Hepatocyte (in vitro differentiated cells): ENCODE measurements around the gene OR5K4. TPM values are rescaled to one million over a fixed set of nuclear protein-coding genes. Genes with fewer than 3 reads are reported as not detected.

Experiments
- DNase-seq: peaks from one replicate; pipeline ENCODE4 v3.0.0-alpha.2; 2016; ENCODE audit warnings: low spot score
- H2AFZ ChIP-seq: fragments of 200-600 bp; sonication (generic); 2 replicates; pipeline ENCODE4 v1.6.0; 2016; ENCODE audit warnings: antibody characterized with exemption, mild to moderate bottlenecking
- H3K27ac ChIP-seq: fragments of 200-600 bp; sonication (generic); 2 replicates; pipeline ENCODE4 v1.5.1; 2016; ENCODE audit warnings: mild to moderate bottlenecking
- H3K27me3 ChIP-seq: fragments of 200-600 bp; sonication (generic); 2 replicates; pipeline ENCODE4 v1.6.1; 2016
- H3K36me3 ChIP-seq: fragments of 200-600 bp; sonication (generic); replicated peaks from 2 replicates; pipeline ENCODE4 v1.5.1; 2016; ENCODE audit warnings: low read depth; ENCODE audit not compliant: insufficient read depth
- H3K4me1 ChIP-seq: fragments of 200-600 bp; sonication (generic); 2 replicates; pipeline ENCODE4 v1.5.1; 2016; ENCODE audit warnings: mild to moderate bottlenecking, moderate library complexity; ENCODE audit not compliant: insufficient read depth
- H3K4me2 ChIP-seq: fragments of 200-600 bp; sonication (generic); 2 replicates; pipeline ENCODE4 v1.6.0; 2016
- H3K4me3 ChIP-seq: fragments of 200-600 bp; sonication (generic); 2 replicates; pipeline ENCODE4 v1.5.1; 2016; ENCODE audit warnings: mild to moderate bottlenecking
- H3K79me2 ChIP-seq: fragments of 200-600 bp; sonication (generic); 2 replicates; pipeline ENCODE4 v1.6.0; 2017; ENCODE audit warnings: mild to moderate bottlenecking
- H3K9me2 ChIP-seq: fragments of 200-600 bp; sonication (generic); replicated peaks from 2 replicates; pipeline ENCODE4 v1.6.0; 2017; ENCODE audit warnings: mild to moderate bottlenecking; ENCODE audit not compliant: insufficient read depth
- H3K9me3 ChIP-seq: fragments of 200-600 bp; sonication (generic); 2 replicates; pipeline ENCODE4 v1.5.1; 2016; ENCODE audit warnings: low read depth, mild to moderate bottlenecking
- H4K20me1 ChIP-seq: fragments of 200-600 bp; sonication (generic); 2 replicates; pipeline ENCODE4 v1.6.0; 2016; ENCODE audit warnings: mild to moderate bottlenecking; ENCODE audit not compliant: insufficient read depth, poor library complexity, severe bottlenecking
- CTCF ChIP-seq: fragments of 200-600 bp; sonication (generic); IDR thresholded peaks from 2 replicates; pipeline ENCODE4 v1.5.1; 2016; ENCODE audit warnings: antibody characterized with exemption, mild to moderate bottlenecking; ENCODE audit not compliant: poor library complexity
- EZH2 ChIP-seq: fragments of 200-600 bp; sonication (generic); IDR thresholded peaks from 2 replicates; pipeline ENCODE4 v1.6.1; 2016; ENCODE audit warnings: antibody characterized with exemption, mild to moderate bottlenecking, borderline replicate concordance
- EZH2phosphoT487 ChIP-seq: fragments of 200-600 bp; sonication (generic); IDR thresholded peaks from one replicate; pipeline ENCODE4 v1.6.1; 2018; ENCODE audit warnings: antibody characterized with exemption, mild to moderate bottlenecking, low read depth, moderate library complexity; ENCODE audit not compliant: unreplicated experiment, severe bottlenecking
- WGBS: methylation state at CpG from one replicate; pipeline ENCODE4 v1.1.6; 2016; ENCODE audit warnings: low lambda C conversion rate; ENCODE audit errors: missing lambda C conversion rate; 5-methylcytosine and 5-hydroxymethylcytosine counted together
- polyA plus RNA-seq: library from polyadenylated mRNA; unstranded; fragments of >200 nt; fragmentation: Nextera tagmentation; extraction: Ambion mirVana; gene quantifications from 2 replicates; pipeline ENCODE4 v1.2.1, GENCODE V29; 2016
- total RNA-seq: library from RNA; depleted of rRNA; stranded (reverse); fragments of >200 nt; gene quantifications from 2 replicates; pipeline ENCODE4 v1.2.3, GENCODE V29; 2014

The OR5K4 gene
- total RNA-seq: not detected in 2 replicates
- polyA plus RNA-seq: not detected in 2 replicates

- no peak for DNase-seq
- Histone ChIP-seq H3K4me3 (no peak within 1 kb of the TSS), H3K27me3 (no peaks in the 10 kb centered on the region), H3K27ac (no peak within 1 kb of the TSS), H3K9me2 (no peaks in the 10 kb centered on the region), H2AFZ (no peak within 1 kb of the TSS), H3K4me2 (no peak within 1 kb of the TSS), H3K36me3 (no peaks in the 10 kb centered on the region), H4K20me1 (no peaks in the 10 kb centered on the region), H3K4me1 (no peaks in the 10 kb centered on the region), H3K9me3 (no peaks in the 10 kb centered on the region), H3K79me2 (no peaks in the 10 kb centered on the region)
- 91% methylated on average over 2 of the region's 2 CpGs for WGBS
- TF ChIP-seq EZH2phosphoT487: no peak
- TF ChIP-seq EZH2: no peak
- TF ChIP-seq CTCF: no peak
These were observed at the start of gene OR5K4 for GRCh38 chr3:98353554-98353953. OR5K4 (plus strand) TSS chr3:98353854; CDS start chr3:98353854, 0 bp downstream.

- Histone ChIP-seq H3K27me3 (no peaks in the 10 kb centered on the region), H3K4me1 (no peaks in the 10 kb centered on the region), H3K36me3 (no peaks in the 10 kb centered on the region), H3K9me3 (no peaks in the 10 kb centered on the region), H3K9me2 (no peaks in the 10 kb centered on the region), H3K4me2 (no peak overlapping the region), H4K20me1 (no peaks in the 10 kb centered on the region), H2AFZ (no peak overlapping the region), H3K4me3 (no peak overlapping the region), H3K79me2 (no peaks in the 10 kb centered on the region), H3K27ac (no peak overlapping the region)
- TF ChIP-seq CTCF (no peak), EZH2phosphoT487 (no peak), EZH2 (no peak)
- 85% methylated on average over 2 of the region's 2 CpGs for WGBS
- no peak for DNase-seq
These were observed 31.6 kb upstream of the OR5K4 start for GRCh38 chr3:98322101-98322500.

- no peak overlapping the region for H3K27ac ChIP-seq
- no peaks in the 10 kb centered on the region for H3K36me3 ChIP-seq
- H3K4me1 ChIP-seq: no peaks in the 10 kb centered on the region
- no peaks in the 10 kb centered on the region for H3K9me2 ChIP-seq
- no peak overlapping the region for H3K4me3 ChIP-seq
- H3K9me3 ChIP-seq: no peaks in the 10 kb centered on the region
- no peak overlapping the region for H2AFZ ChIP-seq
- DNase-seq: no peak
- no peak overlapping the region for H3K4me2 ChIP-seq
- WGBS: 80% methylated on average over 2 of the region's 2 CpGs
- no peaks in the 10 kb centered on the region for H4K20me1 ChIP-seq
- TF ChIP-seq EZH2 (no peak), CTCF (no peak), EZH2phosphoT487 (no peak)
- no peaks in the 10 kb centered on the region for H3K27me3 ChIP-seq
- no peaks in the 10 kb centered on the region for H3K79me2 ChIP-seq
These were observed 31.0 kb upstream of the OR5K4 start for GRCh38 chr3:98322686-98323085.

- Histone ChIP-seq H4K20me1 (no peaks in the 10 kb centered on the region), H3K9me3 (no peaks in the 10 kb centered on the region), H3K4me3 (no peak overlapping the region), H3K27me3 (no peaks in the 10 kb centered on the region), H3K4me1 (no peaks in the 10 kb centered on the region), H3K9me2 (no peaks in the 10 kb centered on the region), H3K79me2 (no peaks in the 10 kb centered on the region), H3K36me3 (no peaks in the 10 kb centered on the region), H3K4me2 (no peak overlapping the region), H2AFZ (no peak overlapping the region), H3K27ac (no peak overlapping the region)
- no peak for DNase-seq
- TF ChIP-seq CTCF: no peak
- no peak for TF ChIP-seq EZH2
- TF ChIP-seq EZH2phosphoT487: no peak
These were observed 30.2 kb upstream of the OR5K4 start for GRCh38 chr3:98323425-98323824.
